Stimulated activated CD4-positive, alpha-beta T cell treated with anti-CD3 and anti-CD28 coated beads, Interleukin-15, amount 100 ng/mL, for 1 hour (primary cell): ENCODE measurements around the gene STRIT1.
"Not testable (repeated sequence)": the region's sequence is repeated elsewhere in the genome, so short reads cannot be mapped to it uniquely, and the experiment has no call there.

ENCODE experiments used
- DNase-seq, 2 donors: peaks; one replicate each; pipeline ENCODE4 v3.0.0-alpha.2; 2020; ENCODE audit warnings: low read depth in 1 of 2, low spot score in 1 of 2

The STRIT1 gene

DNA sequence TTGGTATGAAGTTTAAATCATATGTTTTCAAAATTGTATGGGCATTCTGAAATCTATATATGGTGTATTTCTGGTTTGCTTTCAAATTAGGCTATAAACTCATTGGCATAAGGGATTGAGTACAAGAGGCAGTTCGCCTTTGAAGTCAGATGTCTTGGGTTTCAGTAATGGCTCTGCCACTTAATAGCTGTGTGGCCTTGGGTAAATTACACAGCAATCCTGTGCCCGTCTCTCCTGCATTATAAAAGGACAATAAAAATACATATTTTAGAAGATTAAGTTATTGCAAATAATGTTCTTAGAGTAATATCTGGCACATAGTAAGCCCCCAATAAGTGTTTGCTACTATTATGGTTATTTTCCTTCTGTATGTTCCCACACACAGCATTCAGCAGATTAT, 20.4 kb upstream of the STRIT1 start:
- no peak for DNase-seq

DNA sequence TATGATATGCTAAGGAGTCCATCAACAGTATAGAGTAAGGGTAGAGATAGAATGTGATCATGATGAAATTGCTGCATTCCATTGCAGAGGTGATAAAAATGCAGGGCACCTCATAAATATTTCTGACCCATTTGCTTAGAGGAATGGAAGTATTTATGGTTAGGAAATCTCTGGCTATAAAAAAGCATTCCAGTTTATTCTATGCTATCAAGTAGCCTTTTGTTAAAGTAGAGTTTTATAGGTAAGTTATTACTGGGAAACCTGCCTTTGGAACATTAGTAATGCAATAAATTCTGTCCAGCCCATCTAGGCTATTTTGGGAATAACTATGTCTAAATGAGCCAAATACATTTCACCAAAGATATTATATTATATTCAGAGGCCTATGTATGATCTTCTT, 19.8 kb upstream of the STRIT1 start:
- no peak for DNase-seq

DNA sequence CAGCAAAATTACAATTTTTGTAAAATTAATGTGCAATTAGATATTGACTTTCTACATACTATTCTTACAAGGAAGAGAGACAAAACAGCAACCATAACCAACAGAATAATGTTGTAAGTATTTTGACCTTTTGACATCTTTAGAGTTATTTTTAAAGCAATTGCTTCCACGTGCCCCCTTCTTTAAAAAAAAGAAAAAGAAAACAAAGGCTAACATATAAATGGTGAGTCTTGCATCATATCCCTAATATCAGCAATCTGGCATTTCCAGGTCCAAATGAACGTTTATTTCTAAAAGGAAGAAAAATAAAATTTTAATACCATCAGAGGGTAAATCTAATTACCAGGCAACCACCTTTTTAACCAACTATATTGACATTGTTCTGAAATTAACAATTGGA, 19.3 kb upstream of the STRIT1 start:
- no peak for DNase-seq

DNA sequence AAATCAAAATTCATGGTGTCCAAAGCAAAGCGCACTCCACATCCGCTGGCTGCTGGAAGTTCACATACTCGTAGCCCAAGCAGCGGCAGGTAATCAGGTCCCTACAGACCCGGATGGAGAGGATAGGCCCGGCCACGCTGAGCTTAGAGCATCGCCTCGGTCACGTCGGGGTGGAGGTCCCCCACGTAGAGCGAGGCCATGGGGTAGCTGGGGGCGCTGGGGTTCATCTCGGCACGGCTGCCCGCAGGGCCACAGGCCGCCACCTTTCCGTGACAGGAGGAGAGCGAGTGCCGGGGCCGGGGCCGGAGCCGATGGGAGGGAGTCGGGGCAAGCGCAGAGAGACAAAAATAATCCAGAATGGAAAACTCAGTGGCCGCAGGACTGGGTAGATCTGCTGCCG, 16.1 kb upstream of the STRIT1 start:
- no peak for DNase-seq

DNA sequence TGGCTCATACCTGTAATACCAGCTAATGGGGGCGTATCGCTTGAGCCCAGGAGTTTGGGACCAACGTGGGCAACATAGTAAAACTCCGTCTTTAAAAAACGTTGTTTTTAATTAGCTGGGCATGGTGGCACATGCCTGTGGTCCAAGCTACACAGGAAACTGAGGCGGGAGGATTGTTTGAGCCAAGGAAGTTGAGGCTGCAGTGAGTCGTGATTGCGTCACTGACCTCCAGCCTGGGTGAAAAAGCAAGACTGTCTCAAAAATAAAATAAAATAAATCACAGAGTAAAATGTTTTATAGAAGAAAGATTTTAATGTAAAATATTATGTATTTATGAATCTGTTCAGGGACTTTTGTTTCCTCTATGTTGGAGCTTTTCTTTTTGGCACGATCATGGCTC, 15.3 kb upstream of the STRIT1 start:
- no peak for DNase-seq

DNA sequence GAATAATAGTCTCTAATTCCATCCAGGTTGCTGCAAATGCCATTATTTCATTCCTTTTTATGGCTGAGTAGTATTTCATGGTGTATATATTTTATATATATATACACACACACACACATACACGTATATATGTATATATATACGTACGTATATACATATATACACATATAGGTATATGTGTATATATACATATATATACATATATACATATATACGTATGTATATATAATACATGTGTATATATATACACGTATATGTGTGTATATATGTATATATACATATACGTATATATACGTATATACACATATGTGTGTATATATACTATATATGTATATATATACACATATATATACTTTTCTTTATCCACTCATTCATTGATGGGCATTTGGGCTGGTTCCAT, 13.7 kb upstream of the STRIT1 start:
- no peak for DNase-seq

DNA sequence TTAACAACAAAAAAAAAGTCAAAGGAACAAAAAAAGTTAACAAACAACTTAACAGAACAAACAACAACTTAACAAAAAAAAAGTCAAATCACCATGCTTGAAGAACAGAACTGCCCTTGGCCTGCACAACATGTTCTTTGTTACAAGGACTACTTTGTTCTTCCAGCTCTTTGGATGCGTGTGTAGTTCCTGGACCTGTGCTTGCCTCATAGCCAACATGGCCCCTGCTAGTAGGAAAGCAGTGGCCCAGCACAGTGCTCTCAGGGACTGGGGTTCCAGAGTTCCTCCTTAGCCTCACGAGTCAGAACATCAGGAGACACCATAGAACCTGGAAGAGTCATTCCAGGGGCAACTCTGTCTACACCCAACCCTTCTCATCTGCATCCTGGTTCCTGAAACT, 10.9 kb upstream of the STRIT1 start:
- DNase-seq: no peak

DNA sequence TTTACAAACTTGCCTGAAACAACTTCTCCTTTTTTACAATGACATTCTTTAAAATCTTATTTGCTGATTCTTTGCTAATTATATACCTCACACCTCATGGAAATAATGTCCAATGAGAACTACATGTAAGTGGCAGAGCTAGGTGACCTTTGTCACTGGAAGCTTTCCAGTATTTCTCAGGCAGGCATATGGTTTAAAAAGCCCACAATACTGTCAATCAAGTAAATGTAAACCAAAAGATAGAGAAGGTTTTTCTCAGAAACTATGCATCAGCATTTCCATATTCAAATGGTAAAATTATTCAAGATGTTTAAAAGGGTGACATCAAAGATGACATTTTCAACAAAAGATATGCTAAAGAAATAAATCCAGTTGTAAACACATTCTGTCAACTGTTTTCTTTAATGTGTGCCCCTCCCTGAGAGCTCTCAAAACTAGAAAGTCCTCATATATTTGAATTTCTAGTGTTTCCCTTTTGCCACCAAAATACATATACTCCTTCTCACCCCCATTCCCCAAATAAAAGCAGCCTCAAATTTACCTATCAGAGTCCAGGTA, 10.1 kb upstream of the STRIT1 start:
- DNase-seq: no peak

DNA sequence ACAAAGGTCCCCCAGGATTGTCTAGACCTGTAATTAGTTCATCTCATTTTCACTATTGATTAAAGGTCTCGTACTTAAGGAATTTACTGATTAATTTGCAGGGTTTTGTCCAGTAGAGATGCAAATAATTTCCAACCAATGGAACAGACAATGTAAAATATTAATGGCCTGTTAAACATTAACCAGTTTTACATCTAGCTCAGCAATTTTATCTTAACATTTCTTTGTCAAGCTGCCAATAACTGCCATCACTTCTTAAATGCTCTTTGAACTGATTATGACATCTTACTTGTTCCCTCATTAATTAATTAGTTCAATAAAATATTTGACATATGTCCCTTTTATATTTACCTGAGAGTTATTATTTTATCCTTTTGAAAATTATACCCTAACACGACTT, 9.4 kb upstream of the STRIT1 start:
- DNase-seq: no peak

DNA sequence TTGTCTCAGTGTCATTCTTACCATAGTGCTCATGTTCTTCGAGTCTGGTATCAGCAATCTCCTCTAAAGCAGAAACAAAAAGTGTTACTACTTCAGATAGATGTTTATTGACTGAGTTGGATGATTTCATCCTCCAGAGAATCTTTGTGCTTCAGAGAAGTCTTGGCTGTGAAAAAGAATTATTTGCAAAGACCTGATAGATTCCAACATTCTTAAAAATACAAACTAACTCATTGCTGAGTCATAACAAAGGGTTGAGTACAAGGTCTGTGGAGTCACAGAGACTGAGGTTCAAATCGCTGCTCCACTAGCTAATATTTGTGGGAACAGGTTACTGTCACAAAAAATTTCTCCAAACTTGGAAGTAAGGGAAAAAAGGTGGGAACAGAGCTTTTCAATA, 9.0 kb upstream of the STRIT1 start:
- no peak for DNase-seq

DNA sequence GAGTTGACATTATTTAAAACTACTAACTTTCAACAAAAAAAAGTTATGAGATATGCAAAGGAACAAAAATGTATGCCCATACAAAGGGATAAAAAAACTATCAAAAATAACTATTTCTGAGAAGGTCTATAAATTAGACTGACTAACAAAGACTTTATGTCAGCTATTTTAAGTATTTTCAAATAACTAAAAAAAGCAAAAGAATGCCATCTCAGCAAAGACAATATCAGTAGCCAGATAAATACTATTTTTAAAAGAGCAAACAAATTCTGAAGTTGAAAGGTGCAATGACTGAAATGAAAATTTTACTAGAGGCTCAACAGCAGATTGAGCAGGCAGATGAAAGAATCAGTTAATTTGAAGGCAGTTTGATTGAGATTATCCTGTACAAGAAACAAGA, 3.6 kb upstream of the STRIT1 start:
- DNase-seq: no peak

DNA sequence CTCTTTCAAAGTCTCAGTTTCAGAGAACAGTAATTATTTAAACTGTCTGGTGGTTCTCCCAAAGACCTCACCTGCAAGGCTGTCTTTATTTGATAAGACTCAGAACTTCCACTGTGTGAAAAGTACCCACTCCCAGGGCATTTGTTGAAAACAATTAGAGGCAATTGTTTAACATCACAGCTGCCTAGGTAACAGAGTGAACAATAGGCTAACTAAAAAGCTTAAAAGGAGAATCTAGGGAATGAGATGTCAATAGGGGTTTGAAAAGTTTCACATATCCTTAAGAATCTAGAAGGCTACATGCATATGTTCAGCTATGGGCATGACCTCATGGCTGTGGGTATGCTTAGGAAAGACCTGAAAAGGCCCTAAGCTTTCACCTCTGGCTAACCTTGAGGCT, 2.9 kb upstream of the STRIT1 start:
- no peak for DNase-seq

DNA sequence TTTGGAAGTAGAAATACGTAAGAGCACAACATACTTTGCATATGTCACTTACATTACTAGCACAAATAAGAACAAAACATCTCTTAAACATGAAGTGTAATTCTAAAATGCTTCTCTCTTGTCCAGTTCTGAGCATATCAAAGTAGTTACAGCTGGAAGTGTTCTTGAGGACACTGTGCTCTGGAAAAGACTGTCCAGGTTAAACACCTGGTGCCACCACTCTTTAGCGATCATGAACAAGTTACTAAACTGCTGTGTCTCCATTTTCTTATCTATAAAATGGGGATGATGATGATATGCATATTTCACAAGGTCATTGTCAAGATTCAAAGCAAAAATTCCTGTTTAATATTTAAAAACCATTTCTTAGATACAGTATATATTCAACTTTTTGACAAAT, 790 bp downstream of the STRIT1 start:
- no peak for DNase-seq

DNA sequence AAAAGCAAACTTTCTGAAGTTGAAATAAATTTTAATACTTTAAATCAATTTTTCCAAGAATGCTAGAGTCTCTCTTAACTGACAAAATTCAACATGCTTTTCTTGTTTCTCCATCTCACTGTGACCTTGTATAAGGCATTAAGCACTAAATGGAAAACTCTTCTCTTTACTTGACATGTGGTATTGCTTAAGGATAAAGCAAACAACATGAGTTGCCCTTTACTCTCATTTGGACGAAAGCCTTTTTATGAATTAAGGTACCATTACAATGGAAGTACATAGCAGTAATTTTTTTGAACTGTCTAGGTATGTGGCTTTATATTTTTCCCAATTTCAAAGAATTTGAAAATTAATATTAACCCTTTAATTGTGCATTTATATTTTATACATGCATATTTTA, 1.4 kb downstream of the STRIT1 start:
- no peak for DNase-seq

DNA sequence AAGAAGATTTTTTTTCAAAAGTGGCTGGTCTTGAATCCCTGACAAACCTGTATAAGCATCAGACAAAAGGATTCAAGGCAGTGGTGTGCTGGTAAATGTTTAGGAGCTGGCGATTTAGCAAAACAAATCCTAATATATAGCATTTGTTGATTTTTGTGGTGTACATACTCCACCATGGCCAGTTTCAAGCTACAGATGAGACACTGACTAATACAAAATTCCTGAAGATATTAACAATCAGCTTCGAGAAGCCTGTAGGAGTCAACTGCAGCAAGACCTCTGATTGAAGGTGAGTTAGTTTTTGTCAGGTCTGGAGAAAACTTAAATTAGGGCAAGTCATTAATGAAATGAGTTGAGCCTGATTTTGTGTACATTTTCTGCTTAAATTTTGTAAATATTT, 6.7 kb downstream of the STRIT1 start:
- DNase-seq: no peak

DNA sequence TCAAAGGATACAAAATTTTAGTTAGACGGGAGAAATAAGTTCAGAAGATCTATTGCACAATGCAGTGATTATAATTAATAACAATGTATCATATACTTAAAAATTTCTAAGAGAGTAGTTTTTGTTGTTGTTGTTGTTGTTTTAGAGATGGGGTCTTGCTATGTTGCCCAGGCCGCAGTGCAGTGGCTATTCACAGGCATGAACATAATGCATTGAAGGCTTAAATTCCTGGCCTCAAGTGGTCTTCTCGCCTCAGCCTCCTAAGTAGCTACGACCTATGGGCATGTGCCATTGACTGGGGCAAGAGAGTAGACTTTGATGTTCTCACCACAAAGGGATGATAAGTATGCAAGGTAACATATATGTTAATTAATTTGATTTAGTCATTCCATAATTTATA, 7.5 kb downstream of the STRIT1 start:
- no peak for DNase-seq

DNA sequence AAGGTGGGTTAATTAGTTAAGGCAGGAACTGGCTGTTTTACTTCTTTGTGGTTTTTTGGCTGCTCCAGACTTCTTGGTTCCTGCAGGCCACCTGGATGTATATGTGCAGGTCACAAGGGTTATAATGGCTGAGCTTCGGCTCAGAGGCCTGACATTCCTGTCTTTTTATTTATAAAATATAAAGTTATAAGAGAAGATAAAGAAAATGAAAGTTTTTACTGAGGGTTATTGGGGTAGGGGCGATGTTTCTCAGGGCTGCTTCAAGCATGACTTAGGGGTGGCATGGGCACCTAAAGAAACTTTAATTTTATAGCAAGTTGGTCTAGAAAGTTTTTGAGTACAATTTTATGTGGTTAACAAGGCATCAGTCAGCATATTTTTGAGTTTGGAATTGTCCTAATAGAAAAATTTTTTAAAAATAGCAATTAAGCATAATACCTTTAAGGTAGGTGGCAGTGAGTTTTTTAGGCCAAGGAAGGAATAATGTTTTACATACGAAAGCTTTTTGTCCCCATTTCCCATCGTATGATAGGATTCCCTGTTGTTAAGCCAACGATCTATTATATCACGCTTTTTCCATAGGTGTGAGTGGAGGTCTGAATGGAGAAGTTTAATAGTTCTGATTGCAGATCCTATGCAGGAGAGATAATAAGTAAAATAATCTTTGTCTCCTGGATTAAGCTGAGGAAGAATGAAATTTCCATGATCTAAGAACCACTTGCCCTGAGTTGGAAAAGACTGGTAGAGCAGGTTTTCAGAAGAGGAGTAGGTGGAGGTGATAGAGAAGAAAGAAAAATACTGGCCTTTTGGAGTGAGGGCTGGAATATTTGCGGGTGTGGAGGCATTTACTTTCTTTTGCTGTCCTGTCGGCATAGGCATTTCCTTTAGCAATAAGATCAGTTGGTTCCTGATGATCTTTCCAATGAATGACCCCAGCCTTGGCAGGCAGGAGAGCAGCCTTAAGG, 10.1 kb downstream of the STRIT1 start:
- no peak for DNase-seq

DNA sequence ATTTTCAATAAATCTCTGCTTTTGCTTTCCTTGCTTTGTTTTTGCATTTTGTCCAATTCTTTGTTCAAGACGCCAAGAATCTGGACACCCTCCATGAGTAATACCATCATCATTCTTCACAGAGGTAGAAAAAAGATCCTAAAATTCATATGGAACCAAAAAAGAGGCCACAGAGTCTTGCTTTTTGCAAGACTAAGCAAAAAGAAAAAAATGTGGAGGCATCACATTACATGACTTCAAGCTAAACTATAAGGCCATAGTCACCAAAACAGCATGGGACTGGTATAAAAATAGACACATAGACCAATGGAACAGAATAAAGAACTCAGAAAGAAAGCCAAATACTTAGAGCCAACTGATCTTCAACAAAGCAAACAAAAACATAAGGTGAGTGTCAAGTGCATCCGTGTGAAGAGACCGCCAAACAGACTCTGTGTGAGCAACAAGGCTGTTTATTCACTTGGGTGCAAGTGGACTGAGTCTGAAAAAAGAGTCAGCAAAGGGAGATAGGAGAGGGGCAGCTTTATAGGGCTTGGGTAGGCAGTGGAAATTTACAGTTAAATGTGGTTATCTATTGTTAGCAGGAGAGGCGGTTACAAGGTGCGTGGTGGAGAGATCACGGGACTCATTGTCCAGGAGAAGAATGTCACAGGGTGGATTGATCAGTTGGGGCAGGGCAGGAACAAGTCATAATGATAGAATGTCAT, 10.9 kb downstream of the STRIT1 start:
- no peak for DNase-seq

DNA sequence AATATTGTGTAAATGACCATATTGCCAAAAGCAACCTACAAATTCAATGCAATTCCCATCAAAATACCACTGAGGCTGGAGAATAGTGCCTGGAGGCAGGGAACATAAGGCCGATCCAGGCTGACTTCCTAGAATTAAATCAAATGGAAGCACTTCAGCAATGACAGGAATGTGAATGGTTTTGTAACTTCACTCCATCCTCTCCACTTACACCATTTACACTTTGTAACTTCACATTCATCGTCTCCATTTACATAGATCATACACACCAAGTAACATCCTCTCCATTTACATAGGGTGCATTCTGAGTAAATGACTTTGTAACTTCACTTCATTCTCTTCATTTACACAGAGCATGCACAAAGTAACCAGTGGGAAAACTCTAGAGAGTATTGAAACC, 11.6 kb downstream of the STRIT1 start:
- DNase-seq: no peak

DNA sequence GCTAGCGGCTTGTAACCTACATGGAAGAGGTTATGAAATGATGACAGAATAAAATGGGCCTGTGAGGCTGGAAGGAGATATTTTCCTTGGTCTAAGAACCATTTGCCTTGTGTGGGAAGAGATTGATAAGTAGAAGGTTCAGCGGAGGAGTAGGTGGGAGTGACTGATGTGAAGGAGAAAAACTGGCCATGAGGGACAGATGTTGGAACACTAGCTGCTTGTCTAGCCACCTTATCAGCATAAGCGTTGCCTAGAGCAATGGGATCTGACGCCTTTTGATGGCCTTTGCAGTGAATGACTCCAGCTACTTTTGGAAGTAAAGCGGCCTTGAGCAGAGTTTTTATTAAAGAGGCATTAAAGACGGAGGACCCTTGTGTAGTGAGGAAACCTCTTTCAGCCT, 17.4 kb downstream of the STRIT1 start:
- not testable (repeated sequence) for DNase-seq

DNA sequence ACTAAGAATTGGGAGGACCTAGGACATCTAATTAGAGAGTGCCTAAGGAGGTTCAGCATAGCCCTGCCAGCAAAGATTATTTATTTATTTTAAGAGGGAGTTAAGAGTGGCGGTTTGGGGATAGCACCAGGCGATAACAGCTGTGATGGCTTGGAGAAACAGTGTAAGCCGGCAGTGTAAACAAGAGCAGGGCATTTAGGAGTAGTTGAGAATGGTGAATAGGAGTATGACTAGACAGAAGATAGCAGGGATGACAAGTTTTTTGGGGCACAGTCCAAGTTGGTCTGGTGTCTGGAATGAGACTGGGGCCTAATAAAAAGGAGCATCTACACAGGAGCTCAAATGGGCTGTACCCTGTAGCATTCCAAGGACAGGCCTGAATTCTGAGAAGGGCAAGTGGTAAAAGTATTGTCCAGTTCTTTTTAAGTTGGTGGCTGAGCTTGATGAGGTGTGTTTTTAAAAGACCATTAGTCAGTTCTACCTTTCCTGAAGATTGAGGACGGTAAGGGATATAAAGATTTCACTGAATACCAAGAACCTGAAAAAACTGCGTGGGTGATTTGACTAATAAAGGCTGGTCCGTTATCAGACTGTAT, 18.2 kb downstream of the STRIT1 start:
- DNase-seq: not testable (repeated sequence)

DNA sequence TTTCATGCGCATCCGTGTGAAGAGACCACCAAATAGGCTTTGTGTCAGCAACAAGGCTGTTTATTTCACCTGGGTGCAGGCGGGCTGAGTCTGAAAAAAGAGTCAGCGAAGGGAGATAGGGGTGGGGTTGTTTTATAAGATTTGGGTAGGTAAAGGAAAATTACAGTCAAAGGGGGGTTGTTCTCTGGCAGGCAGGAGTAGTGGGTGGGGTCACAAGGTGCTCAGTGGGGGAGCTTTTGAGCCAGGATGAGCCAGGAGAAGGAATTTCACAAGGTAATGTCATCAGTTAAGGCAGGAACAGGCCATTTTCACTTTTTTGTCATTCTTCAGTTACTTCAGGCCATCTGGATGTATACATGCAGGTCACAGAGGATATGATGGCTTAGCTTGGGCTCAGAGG, 19.0 kb downstream of the STRIT1 start:
- not testable (repeated sequence) for DNase-seq
